CD4-positive, alpha-beta T cell treated with Interleukin-15 for 4 hours (primary cell): ENCODE measurements around the gene TRIP12.
"Not testable (repeated sequence)": the region's sequence is repeated elsewhere in the genome, so short reads cannot be mapped to it uniquely, and the experiment has no call there.

Experiments
- DNase-seq: peaks from one replicate; pipeline ENCODE4 v3.0.0-alpha.2; 2020; ENCODE audit warnings: low spot score

TRIP12 gene

DNA sequence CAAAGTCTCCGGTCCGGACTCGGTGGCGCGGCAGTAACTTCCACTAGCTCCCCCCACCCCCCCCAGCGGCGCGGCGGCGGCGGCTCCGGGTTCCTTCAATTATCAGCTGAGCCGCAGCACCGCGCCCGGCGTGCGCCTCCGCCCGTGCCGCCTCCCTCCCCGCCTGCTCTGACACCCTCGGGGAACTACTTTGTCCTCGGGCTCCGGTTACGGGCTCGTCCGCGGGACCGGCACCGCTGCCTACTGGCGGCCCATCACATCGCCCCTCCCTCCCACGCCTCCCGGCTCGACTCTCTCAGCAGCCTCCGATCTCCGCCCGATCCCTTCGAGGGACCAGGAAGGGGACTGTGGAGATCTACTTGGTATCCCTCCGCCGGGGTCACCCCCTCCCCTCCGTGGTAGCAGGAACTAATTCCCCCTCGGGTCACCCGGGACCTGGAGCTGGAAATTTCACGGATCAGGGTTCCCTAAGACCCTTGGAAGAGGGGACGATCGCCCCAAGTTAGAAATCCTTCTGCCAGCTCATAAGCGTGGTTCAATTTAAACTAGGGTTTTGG is at the start of gene TRIP12:
TRIP12 (minus strand) TSS at position 118 of the 557 bp plus-strand sequence. CDS start 41,930 bp downstream, outside the sequence.
- peak; percentile 89 for DNase-seq

DNA sequence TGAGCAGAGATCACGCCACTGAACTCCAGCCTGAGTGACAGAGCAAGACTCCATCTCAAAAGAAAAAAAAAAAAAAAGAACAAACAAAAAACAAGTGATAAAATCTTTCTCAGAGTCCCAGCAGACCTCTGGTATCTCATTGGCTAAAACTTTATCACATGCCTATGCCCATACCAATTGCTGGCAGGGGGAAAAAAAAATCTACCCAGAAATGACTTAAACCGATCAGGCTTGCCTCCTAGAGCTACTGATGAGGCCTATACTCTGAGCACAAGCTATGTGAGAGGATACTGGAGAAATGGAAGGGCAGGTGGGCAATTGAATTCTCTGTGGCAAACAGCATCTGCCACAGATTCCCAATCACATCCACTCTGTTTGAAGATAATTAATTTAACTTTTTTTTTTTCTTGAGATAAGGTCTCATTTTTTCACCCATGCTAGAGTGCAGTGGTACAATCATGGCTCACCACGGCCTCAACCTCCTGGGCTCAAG is 49.5 kb upstream of the TRIP12 start:
- DNase-seq, result no peak

DNA sequence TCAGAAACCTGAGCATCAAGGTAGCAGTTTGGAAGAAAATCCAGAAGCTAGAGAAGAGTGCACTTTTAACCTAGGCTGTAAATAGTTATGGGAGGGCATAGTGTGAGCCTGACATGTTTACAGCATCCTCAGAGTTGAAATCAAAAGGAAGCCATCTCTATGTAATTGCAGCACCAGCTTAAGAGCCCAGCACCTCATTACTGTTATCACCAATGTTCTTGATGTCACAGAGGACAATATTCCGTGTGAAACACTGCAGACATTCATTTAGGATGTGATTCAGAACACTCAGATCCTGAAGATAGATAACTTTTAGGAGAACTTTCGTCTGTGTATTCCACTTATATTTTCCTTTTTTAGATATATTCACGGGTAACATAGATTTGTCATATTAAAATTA is 48.6 kb upstream of the TRIP12 start:
- DNase-seq, result no peak

DNA sequence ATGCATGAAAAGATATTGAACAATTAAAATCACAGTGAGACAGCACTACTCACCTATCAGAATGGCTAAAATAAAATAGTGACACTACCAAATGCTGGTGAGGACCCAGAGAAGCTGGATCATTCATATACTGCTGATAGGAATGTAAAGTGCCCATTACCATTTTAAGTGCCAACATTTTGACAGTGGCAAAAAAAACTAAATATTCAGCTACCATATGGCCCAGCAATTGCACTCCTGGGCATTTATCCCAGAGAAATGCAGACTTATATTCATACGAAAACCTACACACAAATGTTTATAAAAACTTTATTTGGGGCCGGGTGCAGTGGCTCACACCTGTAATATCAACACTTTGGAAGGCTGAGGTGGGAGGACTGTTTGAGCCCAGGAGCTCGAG is 48.1 kb upstream of the TRIP12 start:
- no peak for DNase-seq

DNA sequence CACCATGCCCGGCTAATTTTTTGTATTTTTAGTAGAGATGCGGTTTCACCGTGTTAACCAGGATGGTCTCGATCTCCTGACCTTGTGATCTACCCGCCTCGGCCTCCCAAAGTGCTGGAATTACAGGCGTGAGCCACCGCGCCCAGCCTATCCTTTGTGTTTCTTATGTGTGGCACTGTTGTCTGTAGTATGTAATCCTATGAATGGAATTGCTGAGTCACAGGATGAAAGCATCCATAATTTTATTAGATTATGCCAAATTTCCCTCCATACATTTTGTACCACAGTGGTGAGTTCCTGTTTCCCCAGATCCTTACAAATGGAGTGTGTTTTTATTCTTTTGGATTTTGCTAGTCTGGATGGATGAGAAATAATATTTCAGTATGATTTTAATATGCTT is 41.8 kb upstream of the TRIP12 start:
- DNase-seq, result not testable (repeated sequence)

DNA sequence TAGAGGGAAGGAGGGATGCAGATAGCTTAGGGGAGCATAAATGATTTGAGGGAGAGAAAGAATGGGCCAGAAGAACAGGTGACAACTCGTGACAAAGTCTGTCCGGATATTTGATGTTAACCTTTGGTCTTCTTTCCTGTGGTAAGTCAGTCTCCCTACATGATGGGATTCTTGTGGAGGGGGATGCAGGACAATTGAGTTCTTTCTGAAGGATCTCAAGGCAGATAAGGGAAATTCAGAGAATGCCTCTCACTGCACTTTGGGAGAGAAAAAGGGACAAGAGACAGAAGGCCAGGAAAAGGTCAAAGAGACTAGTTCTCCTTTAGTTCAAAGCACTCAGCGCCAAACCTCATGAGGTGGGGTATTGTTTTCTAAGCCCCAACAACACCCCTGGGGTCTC is 34.7 kb upstream of the TRIP12 start:
- DNase-seq, result no peak

- DNase-seq, result no peak
These were observed 33.9 kb upstream of the TRIP12 start for GRCh38 chr2:229955663-229956062.

DNA sequence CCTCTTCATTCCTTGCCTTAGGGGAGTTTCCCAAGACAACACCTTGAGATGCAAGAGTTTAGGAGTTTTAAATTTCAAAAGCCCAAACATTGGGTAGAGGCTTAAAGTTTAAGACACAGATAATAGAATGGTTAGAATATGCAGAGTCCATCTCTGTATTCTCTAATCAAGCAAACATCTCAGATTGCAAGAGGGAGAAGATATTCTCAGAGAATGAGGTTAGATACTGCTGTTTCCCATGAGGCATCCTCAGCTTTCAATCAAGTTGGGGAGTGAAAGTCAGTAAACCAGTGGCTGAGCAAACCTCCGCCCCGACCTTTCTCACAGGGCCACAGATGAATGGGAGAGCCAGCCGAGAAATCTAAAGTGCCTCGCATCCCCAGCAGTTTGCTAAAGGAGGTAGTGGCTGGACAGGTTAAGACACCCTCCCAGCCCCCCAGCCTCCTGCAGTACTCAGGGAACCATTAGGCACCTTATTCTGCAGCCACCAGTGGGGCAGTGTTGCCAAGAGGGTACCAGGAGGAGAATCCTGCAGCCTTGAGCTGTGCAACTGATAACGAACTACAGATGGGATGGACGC is 30.5 kb upstream of the TRIP12 start:
- DNase-seq, result no peak

DNA sequence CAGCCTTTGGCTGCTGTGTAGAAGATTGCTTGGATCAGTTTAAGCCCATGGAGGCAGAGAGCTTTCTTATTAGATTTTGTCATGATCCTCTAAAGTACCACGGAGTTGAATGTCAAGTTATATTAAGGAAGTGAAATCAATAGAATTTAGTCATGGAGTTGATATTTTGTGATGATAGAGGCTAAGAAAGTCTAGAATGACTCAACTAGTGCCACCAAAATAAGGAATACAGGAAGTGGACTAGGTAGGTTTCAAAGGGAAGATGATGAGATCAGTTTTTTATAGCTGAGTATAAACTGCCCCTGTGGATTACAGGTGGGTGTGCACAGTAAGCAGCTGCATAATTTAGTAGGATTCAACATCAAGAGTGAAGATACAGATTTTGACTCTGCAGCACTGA is 25.7 kb upstream of the TRIP12 start:
- no peak for DNase-seq

DNA sequence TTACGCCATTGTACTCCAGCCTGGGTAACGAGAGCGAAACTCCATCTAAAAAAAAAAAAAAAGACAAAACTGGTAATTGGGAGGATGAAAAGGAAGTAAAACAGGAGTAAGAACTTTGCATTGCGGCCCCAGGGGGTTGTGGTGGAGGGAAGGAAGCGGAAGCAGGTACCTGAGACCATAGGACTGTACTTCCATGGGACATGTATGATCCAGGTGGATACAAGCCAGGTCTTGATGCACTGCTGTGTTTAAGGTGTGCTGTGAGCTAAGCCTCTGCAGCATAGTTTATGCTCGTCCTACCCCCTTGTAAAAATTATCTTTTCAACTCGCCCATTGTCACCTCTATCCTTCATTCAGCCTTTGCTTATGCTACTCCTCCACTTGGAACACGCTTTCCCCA is 24.2 kb upstream of the TRIP12 start:
- DNase-seq, result no peak

GRCh38 chr2:229943770-229944449 is 22.1 kb upstream of the TRIP12 start:
- DNase-seq, result no peak

GRCh38 chr2:229943171-229943570 is 21.4 kb upstream of the TRIP12 start:
- DNase-seq, result no peak

DNA sequence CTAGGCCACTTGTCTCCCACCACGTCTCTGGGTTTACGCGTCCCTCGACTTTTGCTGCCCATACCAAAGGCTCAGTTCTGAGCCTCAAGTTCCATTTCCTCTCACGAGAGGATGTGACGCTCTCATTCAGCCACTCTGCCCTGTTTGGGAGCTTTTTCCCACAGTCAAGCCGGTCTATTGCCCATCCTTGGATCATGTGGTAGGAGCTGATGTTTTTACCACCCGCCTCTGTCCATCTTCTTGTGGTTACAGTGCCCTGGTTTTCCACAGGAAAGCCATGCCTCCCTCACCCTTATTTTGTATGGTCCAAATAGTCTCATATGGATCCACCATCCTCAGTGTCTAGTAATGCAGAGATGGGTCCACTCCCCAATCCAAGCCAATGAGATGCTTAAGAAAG is 20.9 kb upstream of the TRIP12 start:
- DNase-seq, result no peak

DNA sequence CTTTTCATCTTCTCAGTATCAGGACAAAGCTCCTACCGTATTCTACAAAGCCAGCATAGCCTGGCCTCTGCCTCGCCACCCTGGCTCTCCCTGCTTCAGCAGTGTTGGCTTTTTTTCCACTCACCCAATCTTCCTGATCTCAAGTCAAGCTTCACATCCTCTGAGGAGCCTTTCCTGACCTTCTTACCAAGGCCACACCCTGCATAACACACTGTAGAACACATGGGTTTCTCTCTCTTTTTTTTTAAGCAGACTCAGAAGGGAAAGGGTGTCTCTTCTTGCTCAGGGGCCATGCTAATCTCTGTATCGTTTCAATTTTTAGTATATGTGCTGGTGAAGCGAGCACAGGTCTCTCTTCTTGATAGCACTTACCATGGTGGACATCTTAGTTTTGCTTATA is 15.7 kb upstream of the TRIP12 start:
- DNase-seq, result no peak

DNA sequence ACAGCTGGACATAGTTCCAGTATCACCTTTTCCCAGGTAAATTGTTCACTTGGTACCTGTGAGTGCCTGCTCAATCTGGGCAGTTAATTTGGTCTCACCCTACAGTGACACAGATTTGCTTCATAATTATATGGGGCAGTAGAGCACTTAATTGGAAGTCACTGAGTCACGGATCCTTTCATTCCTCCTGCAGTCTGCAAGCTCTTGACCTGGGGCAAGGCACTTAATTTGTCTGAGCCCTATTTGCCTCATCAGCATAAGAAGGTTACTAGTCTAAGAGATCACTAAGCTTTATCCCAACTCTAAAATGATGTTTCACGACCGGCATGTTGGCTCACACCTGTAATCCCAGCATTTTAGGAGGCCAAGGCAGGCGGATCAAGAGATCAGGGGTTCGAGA is 9.4 kb upstream of the TRIP12 start:
- no peak for DNase-seq

- no peak for DNase-seq
These were observed 8.8 kb upstream of the TRIP12 start for GRCh38 chr2:229930656-229931055.

DNA sequence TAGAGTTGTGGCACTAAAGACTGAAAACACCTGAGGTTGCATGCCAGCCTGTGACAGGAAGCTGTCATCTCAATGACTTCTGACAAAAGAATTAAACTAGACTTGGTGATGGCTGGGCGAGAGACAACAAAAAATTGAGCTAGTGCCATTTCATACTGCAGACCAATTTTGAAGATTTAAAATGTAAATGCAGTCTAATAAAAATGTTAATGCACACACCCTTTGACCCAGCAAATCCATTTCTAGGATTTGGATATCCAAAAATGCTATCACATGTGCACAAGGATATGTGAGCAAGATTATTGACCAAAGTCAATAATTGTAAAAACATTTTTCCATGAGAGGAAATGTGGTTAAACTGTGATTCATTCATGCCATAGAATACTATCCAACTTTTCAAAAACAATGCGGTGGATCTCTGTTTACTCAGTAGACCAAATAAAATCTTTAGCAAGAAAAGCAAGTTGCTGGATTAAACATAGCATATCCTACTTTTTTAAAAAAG is 6.1 kb upstream of the TRIP12 start:
- DNase-seq, result no peak

GRCh38 chr2:229925201-229925600 is 3.4 kb upstream of the TRIP12 start:
- DNase-seq, result no peak

GRCh38 chr2:229924541-229924940 is 2.7 kb upstream of the TRIP12 start:
- not testable (repeated sequence) for DNase-seq

DNA sequence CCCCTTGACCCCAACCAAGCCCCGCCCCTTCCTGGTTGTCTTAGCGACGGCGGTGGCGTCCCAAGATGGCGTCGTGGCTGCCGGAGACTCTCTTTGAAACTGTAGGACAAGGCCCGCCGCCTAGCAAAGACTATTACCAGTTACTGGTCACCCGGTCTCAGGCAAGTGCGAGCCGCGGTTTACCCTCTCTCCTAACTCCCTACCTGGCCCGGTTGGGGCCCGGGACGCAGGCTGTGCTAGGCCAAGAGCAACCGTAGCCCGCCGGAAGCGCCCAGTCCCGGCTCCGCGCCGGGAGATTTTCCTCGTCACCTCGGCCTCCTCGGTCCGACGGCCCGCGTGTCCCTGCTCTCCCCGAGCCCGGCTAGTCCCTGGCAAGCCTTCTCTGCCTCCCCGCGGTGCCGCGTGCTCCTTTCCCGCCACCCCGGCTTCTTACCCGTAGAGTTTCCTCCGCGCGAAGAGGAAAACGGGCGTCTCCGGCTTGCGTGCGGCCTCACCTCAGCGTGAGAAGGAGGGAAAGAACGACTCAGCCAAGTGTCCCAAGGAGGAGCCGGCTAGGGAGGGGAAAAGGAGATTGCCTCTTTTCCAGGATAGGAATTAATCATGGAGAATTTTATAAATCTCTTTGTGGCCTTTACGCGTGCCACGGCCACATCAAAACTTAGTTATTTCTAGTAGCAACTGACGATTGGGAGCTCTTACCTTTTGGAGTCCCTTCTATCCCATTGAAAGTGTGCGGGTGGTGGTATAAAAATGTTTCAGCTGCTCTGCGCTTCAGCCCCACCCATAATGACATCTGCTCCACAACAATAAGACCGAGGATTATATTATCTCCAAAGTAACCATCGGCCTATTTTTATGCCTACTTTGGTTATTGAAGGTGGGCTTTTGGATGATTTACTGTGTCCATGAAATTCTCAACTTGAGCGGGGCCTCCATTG is 909 bp upstream of the TRIP12 start, which contains the start of gene FBXO36:
FBXO36 (plus strand) TSS at position 55 of the 938 bp plus-strand sequence; CDS start at position 66, 11 bp downstream.
- DNase-seq, result peak; percentile 83

GRCh38 chr2:229921101-229921891 is 513 bp downstream of the TRIP12 start:
- DNase-seq, result peak; percentile 64
